Right atrium auricular region (tissue), 2 donors: ENCODE results near the gene CD300LB. TPM values are rescaled to one million over a fixed set of nuclear protein-coding genes. Genes with fewer than 3 reads are reported as not detected.

Source experiments
- DNase-seq: peaks from one replicate; pipeline ENCODE4 v3.0.0-alpha.2; 2019; ENCODE audit warnings: low spot score
- H3K27ac ChIP-seq, 2 donors: fragments of 200-600 bp; sonication (generic); 1 replicate in 1 of 2; 2 replicates in 1 of 2; pipeline ENCODE4 v1.5.1; 2016 to 2019
- H3K27me3 ChIP-seq, 2 donors: fragments of 200-600 bp; sonication (generic); one replicate each; pipeline versions ENCODE4 v1.5.1 to v1.6.0; 2017 to 2019
- H3K36me3 ChIP-seq: fragments of 200-600 bp; sonication (generic); one replicate; pipeline ENCODE4 v1.5.1; 2016
- H3K4me1 ChIP-seq, 2 donors: fragments of 200-600 bp; sonication (generic); one replicate each; pipeline versions ENCODE4 v1.5.1 to v1.6.0; 2017 to 2019
- H3K4me3 ChIP-seq, 2 donors: fragments of 200-600 bp; sonication (generic); 1 replicate in 1 of 2; 2 replicates in 1 of 2; pipeline ENCODE4 v1.5.1; 2017 to 2019; ENCODE audit warnings: mild to moderate bottlenecking in 1 of 2, moderate library complexity in 1 of 2
- H3K9me3 ChIP-seq, 2 donors: fragments of 200-600 bp; sonication (generic); one replicate each; pipeline ENCODE4 v1.5.1; 2019
- CTCF ChIP-seq, 2 donors: fragments of 200-600 bp; sonication (generic); IDR thresholded peaks; one replicate each; pipeline ENCODE4 v1.5.1; 2019; ENCODE audit warnings: antibody characterized with exemption in 2 of 2
- total RNA-seq, 2 donors: library from RNA; depleted of rRNA; stranded (reverse); fragments of >200 nt; gene quantifications; one replicate each; pipeline ENCODE4 v1.1.0, GENCODE V29; 2016

Gene CD300LB
- total RNA-seq, 2 donors from 2014 or later: 0.31 TPM; not detected in 1

- Histone ChIP-seq H3K4me1 (no peaks in the 10 kb centered on the region), H3K36me3 (no peaks in the 10 kb centered on the region), H3K9me3 (peaks cover 0 to 10% of the 10 kb centered on the region in 2 donors), H3K4me3 (no peak overlapping the region), H3K27ac (no peak overlapping the region), H3K27me3 (no peaks in the 10 kb centered on the region)
- peak; percentile 71 for DNase-seq
- TF ChIP-seq CTCF (IDR thresholded peaks at IDR 0.05): no peak
These were observed 840 bp upstream of the CD300LB start for GRCh38 chr17:74532115-74532514.

- peak; percentile 32 for DNase-seq
- peaks cover 0 to 8% of the 10 kb centered on the region in 2 donors for H3K9me3 ChIP-seq
- no peak overlapping the region for H3K4me3 ChIP-seq
- no peak for TF ChIP-seq CTCF (IDR thresholded peaks at IDR 0.05)
- no peaks in the 10 kb centered on the region for H3K36me3 ChIP-seq
- no peaks in the 10 kb centered on the region for H3K4me1 ChIP-seq
- H3K27me3 ChIP-seq: no peaks in the 10 kb centered on the region
- no peak overlapping the region for H3K27ac ChIP-seq
These were observed 484 bp downstream of the CD300LB start for GRCh38 chr17:74530831-74531150.

- H3K4me1 ChIP-seq: no peaks in the 10 kb centered on the region
- no peaks in the 10 kb centered on the region for H3K9me3 ChIP-seq
- H3K36me3 ChIP-seq: no peaks in the 10 kb centered on the region
- H3K4me3 ChIP-seq: no peak overlapping the region
- peak; percentile 48 for DNase-seq
- no peak for TF ChIP-seq CTCF (IDR thresholded peaks at IDR 0.05)
- no peaks in the 10 kb centered on the region for H3K27me3 ChIP-seq
- no peak overlapping the region for H3K27ac ChIP-seq
These were observed 2.0 kb downstream of the CD300LB start for GRCh38 chr17:74529243-74529642.

- H3K4me3 ChIP-seq: no peak overlapping the region
- no peaks in the 10 kb centered on the region for H3K27me3 ChIP-seq
- peak; percentile 59 for DNase-seq
- H3K36me3 ChIP-seq: no peaks in the 10 kb centered on the region
- TF ChIP-seq CTCF (IDR thresholded peaks at IDR 0.05): no peak
- no peak overlapping the region for H3K27ac ChIP-seq
- H3K9me3 ChIP-seq: no peaks in the 10 kb centered on the region
- H3K4me1 ChIP-seq: no peaks in the 10 kb centered on the region
These were observed 2.6 kb downstream of the CD300LB start for GRCh38 chr17:74528491-74529199.

GRCh38 chr17:74527756-74528155 is 3.5 kb downstream of the CD300LB start:
- Histone ChIP-seq H3K4me3 (no peak overlapping the region), H3K36me3 (no peaks in the 10 kb centered on the region), H3K4me1 (no peaks in the 10 kb centered on the region), H3K9me3 (no peaks in the 10 kb centered on the region), H3K27me3 (no peaks in the 10 kb centered on the region), H3K27ac (no peak overlapping the region)
- TF ChIP-seq CTCF (IDR thresholded peaks at IDR 0.05): no peak
- DNase-seq: peak; percentile 34

- H3K36me3 ChIP-seq: no peaks in the 10 kb centered on the region
- no peaks in the 10 kb centered on the region for H3K27me3 ChIP-seq
- H3K4me1 ChIP-seq: no peaks in the 10 kb centered on the region
- H3K27ac ChIP-seq: no peak overlapping the region
- no peak for TF ChIP-seq CTCF (IDR thresholded peaks at IDR 0.05)
- no peak overlapping the region for H3K4me3 ChIP-seq
- H3K9me3 ChIP-seq: no peaks in the 10 kb centered on the region
- no peak for DNase-seq
These were observed 4.2 kb downstream of the CD300LB start for GRCh38 chr17:74527081-74527480.
